Stimulated activated CD8-positive, alpha-beta memory T cell treated with anti-CD3 and anti-CD28 coated beads, Interleukin-2, amount 100 ng/mL, for 1 hour (primary cell): ENCODE data around the gene SRRM3.
"Not testable (repeated sequence)": the region's sequence is repeated elsewhere in the genome, so short reads cannot be mapped to it uniquely, and the experiment has no call there.

Source experiments
- DNase-seq, 2 donors: peaks; one replicate each; pipeline ENCODE4 v3.0.0-alpha.2; 2020; ENCODE audit warnings: low read depth in 2 of 2

SRRM3 gene

DNA sequence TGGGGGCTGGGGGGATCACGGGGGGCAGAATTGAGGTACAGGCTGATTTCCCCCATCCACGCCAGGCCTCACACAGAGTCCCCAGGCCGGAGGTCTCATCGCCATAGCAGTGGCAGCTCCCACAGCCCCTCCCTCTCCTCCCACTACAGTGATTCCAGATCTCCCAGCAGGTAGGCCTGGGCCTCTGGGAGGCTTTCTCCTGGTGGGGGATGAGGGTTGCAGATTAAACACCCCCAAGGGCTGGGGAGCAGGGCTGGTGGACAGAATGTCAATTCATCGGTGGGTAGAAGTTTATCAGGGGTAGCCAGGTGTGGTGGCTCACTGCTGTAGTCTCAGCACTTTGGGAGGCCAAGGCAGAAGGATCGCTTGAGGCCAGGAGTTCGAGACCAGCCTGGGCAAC is 63.6 kb downstream of the SRRM3 start:
- no peak for DNase-seq

DNA sequence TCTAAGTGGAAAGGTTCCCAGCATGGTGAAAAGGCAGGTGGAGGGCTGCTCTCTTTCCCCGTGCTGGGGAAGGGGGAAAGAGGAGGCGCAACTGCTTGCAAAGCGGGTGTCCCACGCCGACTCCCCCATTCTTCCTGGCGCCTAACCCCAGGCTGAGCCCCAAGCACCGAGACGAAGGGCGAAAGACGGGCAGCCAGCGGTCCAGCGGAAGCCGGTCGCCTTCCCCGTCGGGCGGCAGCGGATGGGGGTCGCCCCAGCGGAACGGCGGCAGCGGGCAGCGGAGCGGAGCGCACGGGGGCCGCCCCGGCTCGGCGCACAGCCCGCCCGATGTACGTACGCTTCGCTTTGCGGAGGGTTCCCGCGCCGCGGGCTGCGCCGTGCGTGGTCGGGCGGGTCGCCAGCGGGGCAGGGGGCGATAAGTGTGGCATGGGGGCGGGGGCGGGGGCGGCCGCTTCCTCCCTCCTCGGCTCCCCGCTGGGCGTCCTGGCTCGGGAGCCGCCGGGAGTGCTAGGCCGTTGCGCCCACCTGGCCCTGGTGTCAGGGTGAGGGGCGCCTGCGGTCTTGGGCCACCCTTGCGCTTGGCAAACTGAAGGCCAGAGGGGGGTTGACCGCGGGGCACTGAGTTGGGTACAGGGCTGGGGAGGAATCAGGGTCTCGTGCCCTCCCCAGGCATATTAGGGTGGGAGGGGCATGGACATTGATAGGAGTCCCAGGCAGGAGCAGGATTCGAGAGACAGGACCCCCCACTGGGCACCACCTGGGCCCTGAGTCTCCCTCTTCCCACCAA is 65.6 kb downstream of the SRRM3 start:
- no peak for DNase-seq

DNA sequence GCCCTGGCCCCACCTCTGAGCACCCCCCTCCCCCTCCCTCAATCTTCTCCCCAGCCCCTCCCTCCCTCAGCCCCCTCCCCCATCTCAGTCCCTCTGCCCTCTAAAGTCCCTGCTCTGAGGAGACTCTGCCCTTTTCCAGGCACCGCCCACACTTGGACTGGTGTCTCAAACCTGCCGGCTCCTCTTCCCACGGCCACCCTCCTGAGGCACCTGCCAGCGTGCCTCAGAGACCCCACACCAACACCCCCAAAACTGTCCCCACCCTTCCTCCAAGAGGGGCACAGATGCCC is 66.1 kb downstream of the SRRM3 start:
- DNase-seq: no peak

DNA sequence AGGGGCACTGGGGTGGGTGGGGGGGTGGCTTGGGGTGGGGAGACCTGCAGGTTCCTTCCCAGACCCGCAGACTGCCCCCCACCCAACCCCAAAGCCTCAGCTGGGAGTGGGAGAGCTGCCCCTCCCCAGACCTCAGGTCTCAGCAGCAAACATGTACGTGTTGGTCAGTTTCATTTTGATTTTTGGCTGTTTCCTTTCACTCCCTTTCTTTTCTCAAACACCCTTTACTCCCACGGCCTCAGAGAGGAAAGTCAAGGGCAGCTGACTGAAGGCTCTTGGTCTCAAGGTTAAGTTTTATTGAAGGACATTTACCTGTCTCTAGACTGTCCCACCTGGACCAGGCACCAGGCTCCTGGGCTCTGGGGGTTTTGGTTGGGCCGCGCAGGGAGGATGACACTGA is 66.7 kb downstream of the SRRM3 start:
- no peak for DNase-seq

DNA sequence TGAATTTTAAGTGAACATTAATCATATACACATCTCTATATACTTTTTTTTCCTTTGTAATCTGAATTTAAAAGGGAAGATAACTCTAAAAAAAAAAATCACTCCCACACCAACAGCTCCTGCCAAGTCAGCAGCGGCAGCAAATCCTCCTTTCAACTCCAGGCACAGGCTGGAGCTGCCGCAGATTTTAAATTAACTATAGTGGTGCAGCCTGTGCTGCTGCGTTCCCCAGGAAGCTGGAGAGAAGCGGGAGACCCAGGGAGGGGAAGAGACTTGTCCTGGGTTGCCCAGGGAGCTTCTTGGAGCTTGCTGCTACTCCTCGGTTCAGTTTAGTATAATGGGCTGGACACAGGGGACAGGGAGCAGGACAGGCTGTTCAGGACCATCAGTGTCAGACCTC is 68.2 kb downstream of the SRRM3 start:
- DNase-seq: no peak

DNA sequence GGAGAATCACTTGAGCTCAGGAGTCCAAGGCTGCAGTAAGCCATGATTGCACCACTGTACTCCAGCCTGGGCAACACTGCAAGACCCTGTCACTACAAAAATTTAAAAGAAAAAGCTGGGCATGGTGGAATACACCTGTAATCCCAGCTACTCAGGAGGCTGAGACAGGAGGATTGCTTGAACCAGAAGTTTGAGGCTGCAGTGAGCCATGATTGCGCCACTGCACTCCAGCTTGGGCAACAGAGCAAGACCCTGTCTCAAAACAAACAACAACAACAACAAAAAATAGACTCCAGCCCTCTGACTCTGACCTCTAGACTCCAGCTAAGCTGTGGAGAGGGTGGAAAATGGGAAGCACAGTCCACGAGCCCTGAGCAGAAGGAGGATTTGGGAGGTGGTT is 69.7 kb downstream of the SRRM3 start:
- DNase-seq: not testable (repeated sequence)

DNA sequence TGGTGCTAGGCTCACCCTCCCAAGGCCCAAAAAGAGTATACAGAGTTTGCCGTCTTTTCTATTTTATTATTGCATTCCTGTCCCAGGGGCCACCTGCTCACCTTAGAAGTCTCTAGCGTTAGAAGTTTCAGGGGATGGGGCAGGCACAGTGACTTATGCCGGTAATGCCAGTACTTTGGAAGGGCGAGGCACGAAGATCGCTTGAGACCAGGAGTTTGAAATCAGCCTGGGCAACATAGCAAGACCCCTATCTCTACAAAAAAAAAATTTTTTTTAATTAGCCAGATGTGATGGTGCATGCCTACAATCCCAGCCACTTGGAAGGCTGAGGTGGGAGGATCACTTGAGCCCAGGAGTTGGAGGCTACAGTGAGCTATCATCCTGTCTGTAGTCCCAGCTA is 70.4 kb downstream of the SRRM3 start:
- no peak for DNase-seq

DNA sequence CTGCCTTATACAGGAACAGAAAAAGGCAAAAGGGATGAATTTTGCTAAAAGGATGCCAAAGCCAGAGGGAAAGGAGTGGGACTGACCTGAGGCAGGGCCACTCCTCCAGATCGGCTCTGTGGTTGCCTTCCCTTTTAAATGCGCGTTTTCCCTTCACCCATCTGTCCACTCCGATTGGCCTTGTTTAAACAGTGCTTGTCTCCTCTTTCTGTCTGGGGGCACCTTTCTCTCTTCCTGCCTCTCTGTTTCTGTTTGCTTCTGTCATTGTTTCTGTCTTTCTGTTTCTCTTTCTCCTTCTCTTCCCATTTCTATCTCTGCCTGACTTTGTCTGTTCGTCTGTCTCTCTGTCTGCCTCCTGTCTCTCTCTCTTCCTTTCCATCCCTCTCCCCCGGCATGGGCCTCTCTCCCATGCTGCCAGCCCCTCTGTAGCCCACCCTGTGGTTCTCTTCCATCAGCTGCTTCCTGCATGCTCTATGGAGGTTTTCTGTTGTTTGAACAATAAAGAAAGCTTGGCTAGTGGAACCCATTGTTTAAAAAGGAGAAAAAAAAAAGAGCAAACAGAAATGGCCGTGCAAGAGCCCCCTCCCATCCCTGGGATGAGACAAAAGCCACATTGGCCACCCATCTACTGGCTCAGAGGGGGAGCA is 71.3 kb downstream of the SRRM3 start:
- DNase-seq: no peak

DNA sequence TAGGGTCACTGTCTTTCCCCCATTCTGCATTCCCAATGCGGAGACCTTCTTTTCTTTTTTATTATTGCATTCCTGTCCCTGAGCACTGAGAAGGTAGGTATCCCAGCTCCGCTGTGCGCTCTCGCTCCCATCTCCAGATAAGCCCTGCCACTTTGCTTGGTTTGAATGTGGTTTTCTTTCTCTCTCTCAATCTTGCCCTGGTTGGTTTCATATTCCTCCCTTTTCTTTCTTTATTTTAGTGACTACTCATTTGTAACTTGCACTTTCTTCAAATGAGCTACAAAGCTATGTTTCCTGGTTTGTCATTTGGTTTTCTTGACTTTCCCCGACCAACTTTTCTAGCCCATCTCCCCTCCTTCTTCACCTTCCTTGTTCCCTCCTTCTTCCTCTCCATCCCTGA is 71.8 kb downstream of the SRRM3 start:
- DNase-seq: no peak

DNA sequence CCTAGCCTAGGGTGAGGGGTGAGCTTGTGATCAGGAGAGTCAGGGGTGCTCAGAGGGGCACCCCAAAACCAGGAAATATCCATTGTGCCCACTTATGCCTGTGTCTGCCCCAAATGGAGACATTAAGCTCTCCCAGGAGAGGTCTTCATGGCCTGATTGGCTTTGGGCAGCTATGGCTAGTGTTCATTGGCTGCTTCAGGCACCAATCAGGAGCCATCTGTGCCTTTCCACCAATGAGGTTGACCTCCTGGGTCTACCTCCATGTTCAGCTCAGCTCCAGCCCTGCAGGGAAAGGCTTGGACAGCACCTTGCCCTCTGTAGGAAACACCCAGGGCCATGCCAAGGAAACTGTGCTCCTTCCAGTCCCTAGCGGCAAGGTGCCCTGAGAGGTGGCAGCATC is 76.8 kb downstream of the SRRM3 start:
- no peak for DNase-seq

DNA sequence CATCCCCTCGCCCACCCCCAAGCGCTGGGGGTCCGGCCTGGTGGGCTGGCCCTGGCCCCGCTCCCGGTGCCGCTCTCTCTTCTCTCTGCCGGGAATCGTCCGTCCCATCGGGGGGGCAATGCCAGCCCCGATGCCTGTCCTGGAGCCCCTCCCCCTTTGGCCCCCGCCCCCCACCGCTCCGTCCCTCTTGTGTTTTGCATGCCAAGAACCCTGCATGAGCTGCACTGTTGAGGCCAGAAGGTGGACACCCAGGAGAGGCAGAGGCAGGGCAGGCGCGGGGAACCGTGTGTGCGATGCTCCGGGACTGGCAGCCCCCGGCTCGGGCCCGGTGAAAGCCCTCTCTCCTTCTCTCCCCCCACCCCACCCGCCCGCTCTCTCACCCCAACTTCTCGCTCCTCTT is 78.7 kb downstream of the SRRM3 start:
- no peak for DNase-seq

DNA sequence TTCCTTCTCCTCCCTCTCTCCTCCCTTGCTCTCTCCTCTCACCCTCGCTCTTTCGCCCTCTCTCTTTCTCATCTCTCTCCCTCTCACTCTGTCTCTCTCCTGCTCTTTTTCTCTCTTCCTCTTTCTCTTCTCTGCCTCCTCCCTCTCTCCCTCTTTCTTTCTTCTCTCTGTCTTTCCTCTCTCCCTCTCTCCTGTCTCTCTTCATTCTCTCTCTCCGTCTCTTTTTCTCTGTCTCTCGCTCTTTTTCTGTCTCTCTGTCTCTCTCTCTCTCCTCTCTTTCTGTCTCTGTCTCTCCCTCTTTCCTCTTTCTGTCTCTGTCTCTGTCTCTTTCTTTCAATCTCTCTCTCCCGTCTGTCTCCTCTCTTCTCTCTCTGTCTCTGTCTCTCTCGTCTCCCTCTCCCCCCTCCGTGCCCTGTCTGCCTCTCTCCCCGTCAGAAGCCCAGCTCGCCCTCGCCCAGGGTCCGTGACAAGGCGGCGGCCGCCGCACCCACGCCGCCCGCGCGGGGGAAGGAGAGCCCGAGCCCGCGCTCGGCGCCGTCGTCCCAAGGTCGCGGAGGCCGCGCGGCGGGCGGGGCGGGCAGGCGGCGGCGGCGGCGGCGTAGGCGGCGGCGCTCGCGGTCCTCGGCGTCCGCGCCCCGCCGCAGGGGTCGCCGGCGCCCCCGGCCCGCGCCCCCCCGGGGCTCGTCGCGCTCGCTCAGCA is 79.5 kb downstream of the SRRM3 start:
- DNase-seq: no peak

DNA sequence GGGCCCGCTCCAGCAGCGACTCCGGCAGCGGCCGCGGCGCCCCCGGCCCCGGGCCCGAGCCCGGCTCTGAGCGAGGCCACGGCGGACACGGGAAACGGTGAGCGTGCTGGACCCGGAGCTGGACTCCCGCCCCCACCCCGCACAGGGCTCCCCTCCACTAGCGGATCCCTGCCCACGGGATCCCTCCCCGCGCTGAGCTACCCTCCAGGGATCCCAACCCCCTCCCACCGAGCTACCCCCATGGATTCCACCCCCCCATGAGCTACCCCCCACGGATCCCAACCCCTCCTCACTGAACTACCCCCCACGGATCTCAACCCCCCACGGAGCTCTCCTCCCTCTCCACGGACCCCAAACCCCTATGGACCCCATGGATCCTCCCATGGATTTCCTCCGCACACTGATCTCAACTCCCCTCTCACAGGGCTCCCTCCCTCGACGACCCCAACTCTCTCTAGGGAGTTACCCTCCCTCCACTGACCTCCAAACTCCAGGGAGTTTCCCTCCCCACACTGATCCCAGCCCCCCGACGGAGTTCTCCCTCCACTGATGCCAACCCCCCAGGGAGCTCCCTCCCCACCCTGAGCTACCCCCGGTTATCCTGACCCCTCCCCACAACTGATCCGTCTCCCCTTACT is 80.1 kb downstream of the SRRM3 start:
- no peak for DNase-seq

DNA sequence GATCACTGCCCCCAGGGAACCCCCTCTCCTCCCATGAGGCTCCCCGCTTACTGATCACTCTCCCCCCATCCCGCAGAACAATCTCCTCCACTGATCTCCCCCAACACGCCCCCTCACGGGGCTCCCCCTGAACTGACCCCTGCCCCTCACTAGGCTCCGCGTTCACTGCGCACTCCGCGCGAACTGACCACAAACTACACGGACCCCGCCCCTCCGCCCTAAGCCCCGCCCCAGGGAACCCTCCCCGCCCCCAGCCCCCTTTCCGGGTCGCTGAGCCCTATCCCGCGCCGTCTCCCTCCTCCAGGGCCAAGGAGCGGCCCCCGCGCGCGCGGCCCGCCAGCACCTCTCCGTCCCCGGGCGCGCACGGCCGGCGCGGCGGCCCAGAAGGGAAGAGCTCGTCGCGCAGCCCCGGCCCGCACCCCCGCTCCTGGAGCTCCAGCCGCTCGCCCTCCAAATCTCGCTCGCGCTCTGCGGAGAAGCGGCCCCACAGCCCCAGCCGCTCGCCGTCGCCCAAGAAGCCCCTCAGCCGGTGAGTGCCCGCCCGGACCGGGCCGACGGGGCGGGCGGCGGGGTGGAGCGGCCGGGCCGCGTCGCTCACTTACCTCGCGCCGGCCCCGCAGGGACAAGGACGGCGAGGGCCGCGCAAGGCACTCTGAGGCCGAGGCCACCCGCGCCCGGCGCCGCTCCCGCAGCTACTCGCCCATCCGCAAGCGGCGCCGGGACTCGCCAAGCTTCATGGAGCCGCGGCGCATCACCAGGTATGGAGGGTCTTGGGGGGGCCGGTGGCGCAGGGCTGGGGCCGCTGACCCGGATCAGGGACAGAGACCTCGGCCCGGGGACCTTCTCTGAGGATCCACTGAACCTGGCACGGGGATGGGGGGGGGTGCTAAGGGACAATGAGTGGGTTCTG is 80.9 kb downstream of the SRRM3 start:
- DNase-seq: no peak

DNA sequence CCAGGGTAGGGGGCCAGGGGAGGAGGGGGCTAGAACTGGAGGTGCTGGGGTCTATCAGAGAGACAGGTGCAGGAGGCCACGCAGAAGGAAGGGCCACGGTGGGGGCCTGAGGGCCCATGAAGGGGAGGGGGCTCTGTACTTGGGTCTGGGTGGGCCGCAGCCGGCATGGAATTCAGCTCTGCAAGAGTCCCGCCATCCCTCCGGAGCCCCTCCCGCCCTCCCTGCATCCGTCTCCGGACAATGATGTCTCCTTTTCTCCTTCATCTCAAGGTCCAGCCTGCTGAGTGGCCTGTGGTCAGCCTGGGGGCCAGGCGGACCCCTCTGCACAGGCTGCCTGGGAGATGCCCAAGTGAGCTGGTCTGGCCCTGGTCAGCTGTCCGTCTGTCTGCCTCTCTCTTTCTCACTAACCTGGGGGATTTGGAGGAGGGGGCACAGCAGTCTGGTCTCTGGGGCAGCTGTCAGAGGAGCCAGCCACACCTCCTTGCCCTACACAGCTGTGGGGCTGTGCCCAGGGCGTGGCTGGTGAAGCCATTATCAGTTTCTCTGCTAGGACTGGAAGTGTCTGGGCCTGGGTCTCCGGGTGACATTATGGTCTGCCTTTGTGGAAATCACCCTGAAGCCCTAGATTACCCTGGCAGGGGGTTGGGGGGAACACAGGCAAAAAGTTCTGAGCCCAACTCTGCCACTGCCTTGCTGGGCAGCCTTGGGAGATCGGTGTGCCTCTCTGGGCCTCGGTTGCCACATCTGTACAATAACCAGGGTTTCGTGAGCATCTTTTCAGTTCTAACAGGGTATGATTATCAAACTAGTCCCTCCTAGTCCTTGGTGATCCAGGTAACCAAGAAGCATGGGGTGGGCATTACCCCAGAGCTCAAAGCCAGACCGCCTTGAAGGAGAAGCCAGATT is 81.8 kb downstream of the SRRM3 start:
- DNase-seq: no peak

DNA sequence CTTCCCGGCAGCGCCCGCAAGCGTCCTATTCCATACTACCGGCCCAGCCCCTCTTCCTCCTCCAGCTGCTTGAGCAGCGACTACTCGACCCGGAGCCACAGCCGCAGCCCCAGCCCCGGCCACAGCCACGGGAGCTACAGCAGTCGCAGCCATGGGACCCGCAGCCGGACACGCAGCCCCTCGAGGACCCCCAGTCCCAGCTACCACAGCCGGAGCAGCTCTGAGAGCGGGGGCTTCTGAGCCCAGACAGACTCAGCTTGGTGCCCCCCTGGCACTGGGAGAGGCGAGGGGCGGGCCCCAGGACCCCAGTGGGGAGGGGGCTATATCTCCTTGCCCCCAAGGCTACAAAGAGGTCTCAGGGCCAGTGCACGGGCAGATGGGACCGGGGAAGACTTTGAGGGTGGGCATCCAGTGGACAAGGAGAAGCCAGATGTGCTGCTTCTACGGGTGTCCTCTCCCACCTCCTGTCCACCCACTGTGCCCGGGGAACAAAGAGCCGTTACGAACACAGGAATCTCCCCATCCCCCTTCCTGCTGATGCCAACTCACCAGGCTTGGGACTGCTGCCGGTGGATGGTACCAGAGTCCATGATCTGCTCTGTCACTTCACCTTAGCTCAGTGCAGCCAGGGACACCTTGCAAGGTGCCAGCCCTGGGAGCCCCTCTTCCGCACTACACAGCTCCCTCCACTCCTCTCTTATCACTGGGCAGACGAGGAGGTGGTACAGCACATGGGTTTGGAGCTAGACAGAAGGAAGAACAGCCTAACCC is 84.1 kb downstream of the SRRM3 start:
- no peak for DNase-seq

DNA sequence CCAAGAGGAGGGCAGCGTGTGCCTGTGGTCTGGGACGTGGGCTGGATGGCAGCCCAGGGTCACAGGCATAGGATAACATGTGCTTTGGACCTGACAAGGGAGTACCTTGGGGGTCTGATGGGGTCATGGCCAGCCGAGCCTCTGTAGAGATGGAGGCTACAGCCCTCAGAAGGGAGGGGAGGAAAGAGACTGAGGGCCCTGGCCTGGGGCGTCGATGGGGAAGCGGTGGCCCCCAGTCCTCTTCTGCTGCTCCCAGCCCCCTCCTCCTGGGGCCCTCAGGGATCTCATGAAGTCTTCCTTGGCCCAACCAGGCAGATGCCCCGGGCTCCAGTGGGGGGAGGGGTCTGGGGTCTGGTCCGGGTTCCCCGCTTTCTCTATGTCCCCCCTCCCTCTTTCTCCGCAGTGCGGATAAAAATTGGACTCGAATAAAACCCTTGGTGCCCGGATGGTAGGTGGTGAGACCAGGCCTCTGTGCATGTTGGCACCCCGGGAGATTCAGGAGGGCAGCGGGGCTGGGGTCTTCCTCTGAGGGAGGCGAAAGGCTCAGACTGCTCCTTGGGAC is 85.2 kb downstream of the SRRM3 start:
- no peak for DNase-seq

DNA sequence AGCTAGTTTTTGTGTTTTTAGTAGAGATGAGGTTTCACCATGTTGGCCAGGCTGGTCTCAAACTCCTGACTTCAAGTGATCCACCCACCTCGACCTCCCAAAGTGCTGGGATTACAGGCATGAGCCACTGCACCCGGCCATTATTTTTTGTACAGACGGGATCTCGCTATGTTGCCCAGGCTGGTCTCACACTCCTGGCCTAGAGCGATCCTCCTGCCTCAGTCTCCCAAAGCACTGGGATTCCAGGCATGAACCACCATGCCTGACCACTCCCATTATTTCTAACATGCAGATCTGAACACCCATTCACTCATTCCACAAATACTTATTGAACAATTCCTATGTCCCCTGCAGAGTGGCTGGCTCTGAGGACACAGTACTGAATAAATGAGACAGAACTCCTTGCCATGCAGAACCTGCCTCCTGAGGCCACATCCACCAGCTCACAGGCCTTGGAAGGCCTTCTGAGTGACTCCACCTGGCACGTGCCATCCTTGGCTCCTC is 89.2 kb downstream of the SRRM3 start:
- not testable (repeated sequence) for DNase-seq
